GM12872 (cell line): ENCODE results near the gene QSER1.
A peak's percentile ranks its signal among the peaks of the same experiment; 100 is the strongest.

ENCODE experiments used
- CTCF ChIP-seq: IDR thresholded peaks from 3 replicates; pipeline ENCODE4 v1.5.1; 2011; ENCODE audit warnings: low read depth, mild to moderate bottlenecking, low read length, moderate library complexity; ENCODE audit not compliant: insufficient read depth

QSER1 gene

GRCh38 chr11:32858731-32859130 is 33.9 kb upstream of the QSER1 start:
- TF ChIP-seq CTCF: peak; percentile 25; the same call in 1 of the 3 replicates

- no peak for TF ChIP-seq CTCF
Measured at GRCh38 chr11:32861850-32862577, 30.6 kb upstream of the QSER1 start.

- TF ChIP-seq CTCF: no peak
Measured at GRCh38 chr11:32864555-32864954, 28.1 kb upstream of the QSER1 start.

- TF ChIP-seq CTCF: peak; percentile 58
Measured at GRCh38 chr11:32870676-32871075, 21.9 kb upstream of the QSER1 start.

GRCh38 chr11:32874132-32874531 is 18.5 kb upstream of the QSER1 start:
- TF ChIP-seq CTCF: no peak

- TF ChIP-seq CTCF: no peak
Measured at GRCh38 chr11:32881286-32881685, 11.3 kb upstream of the QSER1 start.

GRCh38 chr11:32883421-32883820 is 9.2 kb upstream of the QSER1 start:
- TF ChIP-seq CTCF: no peak

- no peak for TF ChIP-seq CTCF
Measured at GRCh38 chr11:32884023-32884422, 8.6 kb upstream of the QSER1 start.
